K562 (cell line): ENCODE results near the gene DGKA. TPM values are rescaled to one million over a fixed set of nuclear protein-coding genes. Genes with fewer than 3 reads are reported as not detected.

Experiments
- BRF1 ChIP-seq: IDR thresholded peaks from 3 replicates; pipeline ENCODE4 v1.6.1; 2011; ENCODE audit warnings: borderline replicate concordance, mild to moderate bottlenecking; ENCODE audit not compliant: insufficient read length; ENCODE audit errors: extremely low read depth
- CTBP1 ChIP-seq: fragments of 450-650 bp; IDR thresholded peaks from 2 replicates; pipeline ENCODE4 v1.6.1; 2016; ENCODE audit warnings: borderline replicate concordance
- ILF3 ChIP-seq: fragments of 450-650 bp; IDR thresholded peaks from 2 replicates; pipeline ENCODE4 v1.6.1; 2018; ENCODE audit warnings: antibody characterized with exemption, mild to moderate bottlenecking, moderate library complexity, borderline replicate concordance
- IRF2 ChIP-seq: sonication (generic); formaldehyde crosslinking; IDR thresholded peaks from 2 replicates; pipeline ENCODE4 v1.8.1; 2022; ENCODE audit warnings: mild to moderate bottlenecking, missing genetic modification reagents
- MAZ ChIP-seq, 2 experiments: fragments of 450-650 bp in 1 of 2; sonication (generic) in 1 of 2; formaldehyde crosslinking; IDR thresholded peaks in 1 of 2; conservative IDR thresholded peaks in 1 of 2; 2 replicates each; pipeline versions ENCODE4 v1.4.0 to v1.5.0; 2020; ENCODE audit warnings: mild to moderate bottlenecking in 1 of 2, missing genetic modification reagents in 1 of 2
- MLLT1 ChIP-seq, 2 experiments: fragments of 450-650 bp; IDR thresholded peaks; 2 replicates each; pipeline ENCODE4 v1.6.1; 2016
- MYBL2 ChIP-seq, 2 experiments: fragments of 450-650 bp in 1 of 2; sonication (generic) in 1 of 2; formaldehyde crosslinking in 1 of 2; IDR thresholded peaks; 2 replicates each; pipeline versions ENCODE4 v1.6.1 to v1.8.1; 2017 to 2022; ENCODE audit warnings: borderline replicate concordance in 1 of 2, inconsistent platforms in 1 of 2, low read depth in 1 of 2, mild to moderate bottlenecking in 1 of 2, missing genetic modification reagents in 1 of 2, moderate library complexity in 1 of 2
- SREBF1 ChIP-seq: fragments of 150-350 bp; IDR thresholded peaks from 2 replicates; pipeline ENCODE4 v1.6.1; 2014; ENCODE audit warnings: antibody characterized with exemption, low read depth, low read length, borderline replicate concordance
- ZBTB11 ChIP-seq, 3 experiments: fragments of 200-800 bp in 1 of 3; fragments of 250-450 bp in 1 of 3; fragments of 450-650 bp in 1 of 3; sonication (Bioruptor Pico) in 1 of 3; sonication (Bioruptor generic) in 1 of 3; formaldehyde crosslinking in 1 of 3; IDR thresholded peaks; 2 replicates each; pipeline versions ENCODE4 v1.6.1 to v1.8.0; 2016 to 2022; ENCODE audit warnings: mild to moderate bottlenecking in 2 of 3, missing genetic modification characterization in 2 of 3, missing compliant biosample characterization in 1 of 3, moderate library complexity in 1 of 3
- ZNF639 ChIP-seq, 2 experiments: fragments of 200-800 bp in 1 of 2; sonication (Bioruptor generic) in 1 of 2; sonication (generic) in 1 of 2; formaldehyde crosslinking in 1 of 2; IDR thresholded peaks in 1 of 2; conservative IDR thresholded peaks in 1 of 2; 2 replicates each; pipeline versions ENCODE4 v1.5.0 to v1.6.1; 2016 to 2020; ENCODE audit warnings: missing compliant biosample characterization in 1 of 2, missing genetic modification characterization in 1 of 2, missing genetic modification reagents in 1 of 2
- ZNF644 ChIP-seq: fragments of 200-800 bp; sonication (Bioruptor generic); IDR thresholded peaks from 2 replicates; pipeline ENCODE4 v1.6.1; 2016; ENCODE audit warnings: low read depth, missing genetic modification characterization, missing compliant biosample characterization
- polyA plus RNA-seq, 8 experiments: library from polyadenylated mRNA; depleted of rRNA in 4 of 8; stranded (reverse) in 5 of 8; unstranded in 3 of 8; fragments of >200 nt; fragmentation: Nextera tagmentation in 2 of 8; fragmentation: Illumina TruSeq in 1 of 8; extraction: Ambion mirVana in 2 of 8; extraction: Trizol in 1 of 8; gene quantifications; 2 replicates each; pipeline versions ENCODE4 v1.2.1 to v1.2.3, GENCODE V29; 2011 to 2014; ENCODE audit warnings: inconsistent platforms in 1 of 8, missing spikeins in 1 of 8
- total RNA-seq, 7 experiments: library from RNA; depleted of rRNA in 6 of 7; stranded (reverse); fragments of >200 nt in 6 of 7; fragmentation: Illumina TruSeq in 2 of 7; extraction: Trizol in 2 of 7; gene quantifications; 2 replicates each; pipeline versions ENCODE4 v1.2.1 to v1.2.3, GENCODE V29; 2011 to 2021; ENCODE audit warnings: low replicate concordance in 1 of 7

The DGKA gene
- total and polyA plus RNA-seq, 9 of the 15 experiments (the other 6 are each of a cell fraction or from before 2014, with no cell fraction given) = 3.4 to 12.4 (median 6.2) TPM

- TF ChIP-seq MAZ (CRISPR knock-in tag; conservative IDR thresholded peaks at IDR 0.05 in 1 of 2, IDR thresholded peaks at IDR 0.05 in 1 of 2) (peak in 1 of 2 experiments; percentile 50; a peak in 1 of 4 replicates), SREBF1 (no peak), CTBP1 (peak; percentile 65; the same call in 1 of the 2 replicates), ILF3 (no peak), ZNF644 (no peak), IRF2 (CRISPR knock-in tag) (no peak), ZNF639 (CRISPR knock-in tag; conservative IDR thresholded peaks at IDR 0.05 in 1 of 2, IDR thresholded peaks at IDR 0.05 in 1 of 2) (0 out of 4 replicates have a peak, but pooled peaks of 1 of the 2 experiments have one; percentile 22), MYBL2 (IDR thresholded peaks at IDR 0.05; ENCODE audit: low read depth) (no peak), MYBL2 (CRISPR knock-in tag; IDR thresholded peaks at IDR 0.05; ENCODE audit: borderline replicate concordance) (no peak), MLLT1 (IDR thresholded peaks at IDR 0.05) (0 out of 4 replicates have a peak, but pooled peaks of 1 of the 2 experiments have one; percentile 19), BRF1 (no peak), ZBTB11 (CRISPR knock-in tag; IDR thresholded peaks at IDR 0.05) (no peak)
Measured at GRCh38 chr12:55940065-55940732, 9.2 kb downstream of the DGKA start (continued).
